Peyer's patch (tissue), 4 donors: ENCODE measurements around the gene OBP2B. TPM values are rescaled to one million over a fixed set of nuclear protein-coding genes. Genes with fewer than 3 reads are reported as not detected.
A peak's percentile ranks its signal among the peaks of the same experiment; 100 is the strongest.
"Not testable (repeated sequence)": the region's sequence is repeated elsewhere in the genome, so short reads cannot be mapped to it uniquely, and the experiment has no call there.

Source experiments
- DNase-seq, 3 donors: peaks; one replicate each; pipeline ENCODE4 v3.0.0-alpha.2; 2017 to 2019
- H3K27ac ChIP-seq, 4 donors: fragments of 200-600 bp; sonication (generic); one replicate each; pipeline ENCODE4 v1.5.1; 2016 to 2019
- H3K27me3 ChIP-seq, 2 donors: fragments of 200-600 bp; sonication (generic); one replicate each; pipeline ENCODE4 v1.5.1; 2019
- H3K36me3 ChIP-seq, 3 donors: fragments of 200-600 bp; sonication (generic); one replicate each; pipeline ENCODE4 v1.5.1; 2016 to 2019
- H3K4me1 ChIP-seq, 4 donors: fragments of 200-600 bp; sonication (generic); one replicate each; pipeline ENCODE4 v1.5.1; 2016 to 2019
- H3K4me3 ChIP-seq, 4 donors: fragments of 200-600 bp; sonication (generic); 1 replicate in 3 of 4; 2 replicates in 1 of 4; pipeline ENCODE4 v1.5.1; 2016 to 2019; ENCODE audit warnings: mild to moderate bottlenecking in 1 of 4
- H3K9me3 ChIP-seq, 4 donors: fragments of 200-600 bp; sonication (generic); one replicate each; pipeline ENCODE4 v1.5.1; 2016 to 2019; ENCODE audit warnings: mild to moderate bottlenecking in 1 of 4
- POLR2A ChIP-seq, 2 donors: fragments of 450-650 bp; IDR thresholded peaks; one replicate each; pipeline ENCODE4 v1.5.1; 2017; ENCODE audit warnings: antibody characterized with exemption in 2 of 2, mild to moderate bottlenecking in 2 of 2, moderate library complexity in 2 of 2
- total RNA-seq, 4 donors: library from RNA; depleted of rRNA; stranded (reverse); fragments of >200 nt; gene quantifications; one replicate each; pipeline ENCODE4 v1.1.0, GENCODE V29; 2016
- TF ChIP-seq, protein P1 (sequence below), 6 experiments: fragments of 450-650 bp in 4 of 6; fragments of 200-600 bp in 2 of 6; sonication (generic) in 1 of 6; IDR thresholded peaks; one replicate each; pipeline ENCODE4 v1.5.1; 2017 to 2019; ENCODE audit warnings: antibody characterized with exemption in 6 of 6, mild to moderate bottlenecking in 3 of 6, moderate library complexity in 1 of 6

OBP2B gene
- total RNA-seq, 4 donors from 2014 or later = not detected

DNA sequence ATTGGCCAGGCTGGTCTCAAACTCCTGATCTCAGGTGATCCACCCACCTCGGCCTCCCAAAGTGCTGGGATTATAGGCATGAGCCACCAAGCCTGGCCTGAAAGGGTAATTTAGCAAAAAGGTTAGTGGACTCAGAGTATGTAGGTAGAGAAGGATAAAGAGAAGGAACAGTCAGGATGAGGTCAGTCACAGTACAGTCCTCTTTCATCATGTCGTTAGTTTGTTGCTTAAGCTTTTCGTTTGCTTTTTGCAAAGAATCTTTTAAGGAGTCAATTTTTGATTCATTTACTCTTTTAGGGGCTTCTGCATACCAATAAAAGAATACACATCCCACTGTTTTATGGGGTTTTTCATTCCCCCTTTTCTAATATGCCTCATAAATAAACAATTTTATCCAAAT lies 27.5 kb downstream of the OBP2B start:
- H3K4me1 ChIP-seq = peaks cover 0 to 6% (median 0%) of the 10 kb centered on the region in 4 donors
- no peak for DNase-seq

DNA sequence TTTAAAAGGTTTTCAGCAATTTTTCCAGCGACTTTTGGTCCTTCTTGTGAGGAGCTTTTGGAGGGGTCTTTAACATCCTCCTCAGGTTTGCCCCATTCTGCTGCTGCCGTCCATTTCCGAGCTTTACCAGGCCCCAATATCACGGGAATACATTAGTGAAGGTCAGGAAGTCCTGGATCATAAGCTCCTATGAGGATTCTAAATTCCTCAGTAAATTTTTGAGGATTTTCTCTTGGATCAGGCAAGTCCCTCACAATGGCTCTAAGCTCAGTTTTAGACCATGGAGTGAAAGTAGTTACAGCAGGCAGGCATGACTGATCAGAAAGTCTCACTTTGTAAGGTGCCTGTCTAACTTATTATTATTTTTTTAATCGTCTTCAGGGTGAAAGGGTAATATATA lies 28.1 kb downstream of the OBP2B start:
- no peak for DNase-seq
- peaks cover 0 to 5% (median 0%) of the 10 kb centered on the region in 4 donors for H3K4me1 ChIP-seq
- no peaks in the 10 kb centered on the region for H3K9me3 ChIP-seq
- H3K27me3 ChIP-seq = no peaks in the 10 kb centered on the region
- TF ChIP-seq, protein P1, sequence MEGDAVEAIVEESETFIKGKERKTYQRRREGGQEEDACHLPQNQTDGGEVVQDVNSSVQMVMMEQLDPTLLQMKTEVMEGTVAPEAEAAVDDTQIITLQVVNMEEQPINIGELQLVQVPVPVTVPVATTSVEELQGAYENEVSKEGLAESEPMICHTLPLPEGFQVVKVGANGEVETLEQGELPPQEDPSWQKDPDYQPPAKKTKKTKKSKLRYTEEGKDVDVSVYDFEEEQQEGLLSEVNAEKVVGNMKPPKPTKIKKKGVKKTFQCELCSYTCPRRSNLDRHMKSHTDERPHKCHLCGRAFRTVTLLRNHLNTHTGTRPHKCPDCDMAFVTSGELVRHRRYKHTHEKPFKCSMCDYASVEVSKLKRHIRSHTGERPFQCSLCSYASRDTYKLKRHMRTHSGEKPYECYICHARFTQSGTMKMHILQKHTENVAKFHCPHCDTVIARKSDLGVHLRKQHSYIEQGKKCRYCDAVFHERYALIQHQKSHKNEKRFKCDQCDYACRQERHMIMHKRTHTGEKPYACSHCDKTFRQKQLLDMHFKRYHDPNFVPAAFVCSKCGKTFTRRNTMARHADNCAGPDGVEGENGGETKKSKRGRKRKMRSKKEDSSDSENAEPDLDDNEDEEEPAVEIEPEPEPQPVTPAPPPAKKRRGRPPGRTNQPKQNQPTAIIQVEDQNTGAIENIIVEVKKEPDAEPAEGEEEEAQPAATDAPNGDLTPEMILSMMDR (IDR thresholded peaks at IDR 0.05) = no peak
- H3K4me3 ChIP-seq = no peak overlapping the region
- no peaks in the 10 kb centered on the region for H3K36me3 ChIP-seq
- H3K27ac ChIP-seq = no peak overlapping the region

More for the DNA sequence above, 27.5 kb downstream of the OBP2B start:
- Histone ChIP-seq H3K36me3 (no peaks in the 10 kb centered on the region), H3K4me3 (no peak overlapping the region), H3K27ac (no peak overlapping the region), H3K9me3 (no peaks in the 10 kb centered on the region), H3K27me3 (no peaks in the 10 kb centered on the region)
- no peak for TF ChIP-seq POLR2A (IDR thresholded peaks at IDR 0.05)
- TF ChIP-seq, protein P1 (IDR thresholded peaks at IDR 0.05) = no peak

DNA sequence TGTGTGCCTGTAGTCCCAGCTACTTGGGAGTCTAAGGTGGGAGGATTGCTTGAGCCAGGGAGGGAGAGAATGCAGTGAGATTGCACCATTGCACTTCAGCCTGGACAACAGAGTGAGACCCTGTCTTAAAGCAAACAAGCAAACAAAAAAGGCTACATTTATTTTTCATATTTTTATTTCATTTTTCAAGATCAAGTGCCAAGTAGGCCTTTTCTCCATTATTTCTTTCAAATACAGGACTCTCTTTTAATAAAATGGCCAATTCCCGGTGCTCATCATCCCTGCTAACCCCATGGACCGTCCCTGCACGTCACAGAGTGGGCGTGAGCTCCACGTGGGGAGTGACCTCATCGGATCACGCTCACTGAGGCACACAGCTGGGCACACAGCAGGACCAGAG lies 36.0 kb downstream of the OBP2B start:
- Histone ChIP-seq H3K9me3 (no peaks in the 10 kb centered on the region), H3K4me1 (peaks cover 0 to 5% (median 0%) of the 10 kb centered on the region in 4 donors), H3K27me3 (no peaks in the 10 kb centered on the region), H3K36me3 (no peaks in the 10 kb centered on the region), H3K4me3 (no peak overlapping the region), H3K27ac (no peak overlapping the region)
- DNase-seq = no peak
- TF ChIP-seq, protein P1 (IDR thresholded peaks at IDR 0.05) = no peak
- no peak for TF ChIP-seq POLR2A (IDR thresholded peaks at IDR 0.05)

DNA sequence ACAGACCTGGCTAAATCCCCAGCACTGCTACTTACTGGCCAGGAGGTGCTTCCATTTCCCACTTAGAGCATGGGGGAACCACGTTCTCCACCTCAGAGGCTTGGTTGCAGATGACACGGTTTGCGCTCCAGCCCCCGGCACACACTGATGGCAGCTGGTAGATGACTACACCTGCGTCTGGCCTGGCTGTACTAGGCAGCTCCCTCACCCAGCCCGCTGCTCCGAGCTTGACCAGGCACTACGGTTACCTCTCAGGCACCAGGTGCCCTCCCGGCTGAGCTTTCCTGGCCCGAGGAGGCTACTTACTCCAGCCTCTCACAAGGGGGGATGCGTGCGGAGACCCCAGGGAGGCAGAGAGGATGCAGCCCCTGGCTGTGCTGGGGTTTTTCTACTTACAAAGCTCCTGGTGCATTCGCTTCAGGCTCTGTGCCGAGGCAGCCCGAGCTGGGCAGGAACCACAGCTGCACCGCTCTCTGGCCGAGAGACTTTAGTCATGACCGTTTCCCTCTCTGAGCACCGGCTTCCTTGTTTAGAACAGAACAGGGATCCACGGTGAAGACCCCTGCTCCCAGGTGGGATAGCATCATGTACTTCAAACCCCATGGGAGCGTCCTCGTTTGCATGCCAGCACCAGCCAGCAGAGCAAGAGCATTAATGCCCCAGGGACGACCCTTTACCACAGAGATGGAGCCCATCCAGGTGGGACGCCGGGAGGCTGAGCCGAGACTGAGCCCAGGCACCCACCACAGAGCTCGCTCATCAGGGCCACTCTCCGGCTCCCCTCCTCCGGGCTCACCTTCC lies 37.7 kb downstream of the OBP2B start:
- H3K9me3 ChIP-seq = no peaks in the 10 kb centered on the region
- peak overlapping the region in 1 of 4 donors; percentile 2 for H3K4me3 ChIP-seq
- H3K27ac ChIP-seq = no peak overlapping the region
- H3K27me3 ChIP-seq = no peaks in the 10 kb centered on the region
- H3K4me1 ChIP-seq = peaks cover 0 to 5% (median 0%) of the 10 kb centered on the region in 4 donors
- TF ChIP-seq, protein P1 (IDR thresholded peaks at IDR 0.05) = no peak
- TF ChIP-seq POLR2A (IDR thresholded peaks at IDR 0.05) = no peak
- H3K36me3 ChIP-seq = no peaks in the 10 kb centered on the region
- peak in 1 of 3 donors; percentile 30 for DNase-seq

DNA sequence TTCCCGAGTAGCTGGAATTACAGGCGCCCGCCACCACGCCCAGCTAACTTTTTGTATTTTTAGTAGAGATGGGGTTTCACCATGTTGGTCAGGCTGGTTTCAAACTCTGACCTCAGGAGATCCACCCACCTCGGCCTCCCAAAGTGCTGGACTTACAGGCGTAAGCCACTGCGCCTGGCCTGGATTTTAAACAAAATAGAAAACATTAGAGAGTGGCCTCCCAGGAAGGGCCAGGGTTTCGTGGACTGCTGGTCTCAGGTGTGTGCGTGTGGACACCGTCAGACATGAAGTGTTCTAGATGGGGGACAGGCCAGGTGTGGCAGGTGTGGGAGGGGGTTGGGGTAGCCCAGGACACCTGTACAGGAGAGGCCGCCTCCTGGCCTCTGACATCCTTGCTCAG lies 38.3 kb downstream of the OBP2B start:
- Histone ChIP-seq H3K9me3 (no peaks in the 10 kb centered on the region), H3K27me3 (no peaks in the 10 kb centered on the region), H3K4me3 (no peak overlapping the region), H3K27ac (no peak overlapping the region), H3K36me3 (no peaks in the 10 kb centered on the region), H3K4me1 (peaks cover 0 to 5% (median 0%) of the 10 kb centered on the region in 4 donors)
- no peak for TF ChIP-seq POLR2A (IDR thresholded peaks at IDR 0.05)
- TF ChIP-seq, protein P1 (IDR thresholded peaks at IDR 0.05) = no peak
- peak in 1 of 3 donors; percentile 43 for DNase-seq

DNA sequence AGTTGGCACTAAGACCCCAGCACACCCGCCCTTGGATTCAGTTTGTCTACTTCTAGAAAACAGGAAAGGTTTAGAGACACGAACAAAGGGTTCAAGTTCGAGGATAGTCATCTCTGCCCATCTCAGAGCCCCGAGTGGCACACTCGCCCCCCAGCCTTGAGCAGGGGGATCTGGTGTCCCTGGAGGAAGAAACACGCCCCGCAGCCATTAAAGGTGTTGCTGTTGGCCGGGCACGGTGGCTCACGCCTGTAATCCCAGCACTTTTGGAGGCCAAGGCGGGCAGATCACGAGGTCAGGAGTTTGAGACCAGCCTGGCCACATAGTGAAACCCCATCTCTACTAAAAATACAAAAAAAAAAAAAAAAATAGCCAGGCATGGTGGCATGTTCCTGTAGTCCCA lies 39.4 kb downstream of the OBP2B start:
- DNase-seq, H3K27me3 ChIP-seq, H3K36me3 ChIP-seq, H3K27ac ChIP-seq, H3K9me3 ChIP-seq, H3K4me1 ChIP-seq, H3K4me3 ChIP-seq: not testable (repeated sequence)
